HG02571 (cell line): ENCODE results near the gene CTSD.
"Not testable (repeated sequence)": the region's sequence is repeated elsewhere in the genome, so short reads cannot be mapped to it uniquely, and the experiment has no call there.

Experiments
- ATAC-seq: cut with Tn5 transposase; IDR thresholded peaks from one replicate; pipeline ENCODE4 v1.9.1; 2021; ENCODE audit warnings: mild to moderate bottlenecking, moderate library complexity; ENCODE audit not compliant: unreplicated experiment

CTSD gene

DNA sequence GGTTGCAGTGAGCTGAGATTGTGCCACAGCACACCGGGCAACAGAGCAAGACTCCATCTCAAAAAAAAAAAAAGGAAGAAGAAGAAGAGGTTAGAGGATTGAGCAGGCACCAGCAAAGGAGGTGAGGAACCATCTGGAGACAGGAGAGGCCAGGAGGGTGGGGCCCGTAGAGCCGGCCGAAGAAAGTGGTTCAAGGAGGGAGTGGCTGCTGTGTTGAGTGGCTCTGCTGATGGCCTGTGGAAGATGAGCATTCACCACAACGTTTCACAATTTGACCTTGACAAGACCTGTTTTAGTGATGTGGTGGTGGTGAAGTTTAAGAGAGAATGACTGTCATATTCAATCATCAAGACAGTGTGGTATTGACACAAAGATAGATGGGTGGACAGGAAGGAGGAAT lies 6.8 kb upstream of the CTSD start:
- no peak for ATAC-seq

DNA sequence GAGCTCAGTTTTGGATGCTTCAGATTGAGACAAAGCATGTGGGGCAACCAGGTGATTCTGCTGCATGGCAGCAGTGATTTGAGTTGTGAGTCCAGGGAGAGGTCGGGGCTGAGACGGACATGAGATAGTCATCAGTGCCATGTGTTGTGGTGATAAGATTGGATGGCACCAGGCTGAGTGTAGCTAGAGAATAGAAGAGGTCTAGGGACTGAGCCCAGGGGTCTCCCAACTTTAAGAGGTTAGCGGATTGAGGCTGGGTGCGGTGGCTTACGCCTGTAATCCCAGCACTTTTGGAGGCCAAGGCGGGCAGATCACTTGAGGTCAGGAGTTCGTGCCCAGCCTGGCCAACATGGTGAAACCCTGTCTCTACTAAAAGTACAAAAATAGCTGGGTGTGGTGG lies 6.3 kb upstream of the CTSD start:
- no peak for ATAC-seq

DNA sequence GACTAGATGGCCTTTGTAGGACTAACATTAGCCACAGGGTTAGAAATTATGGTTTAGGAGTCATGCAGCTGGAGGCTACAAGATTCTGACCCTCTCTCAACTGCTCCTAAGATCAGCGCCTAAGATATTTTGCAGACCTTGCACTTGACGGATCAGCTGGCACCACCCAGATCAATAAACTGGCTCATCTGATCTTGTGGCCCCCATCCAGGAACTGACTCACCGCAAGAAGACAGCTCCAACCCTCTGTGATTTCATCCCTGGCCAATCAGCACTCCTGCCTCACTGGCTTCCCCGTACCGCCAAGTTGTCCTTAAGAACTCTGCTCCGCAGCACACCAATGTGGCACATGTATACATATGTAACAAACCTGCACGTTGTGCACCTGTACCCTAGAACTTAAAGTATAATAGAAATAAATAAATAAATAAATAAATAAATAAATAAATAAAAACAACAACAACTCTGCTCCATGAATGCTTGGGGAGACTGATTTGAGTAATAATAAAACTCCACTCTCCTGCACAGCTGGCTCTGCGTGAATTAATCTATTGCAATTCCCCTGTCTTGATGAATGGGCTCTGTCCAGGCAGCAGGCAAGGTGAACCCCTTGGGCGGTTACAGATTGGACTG lies 5.7 kb upstream of the CTSD start:
- ATAC-seq: not testable (repeated sequence)

DNA sequence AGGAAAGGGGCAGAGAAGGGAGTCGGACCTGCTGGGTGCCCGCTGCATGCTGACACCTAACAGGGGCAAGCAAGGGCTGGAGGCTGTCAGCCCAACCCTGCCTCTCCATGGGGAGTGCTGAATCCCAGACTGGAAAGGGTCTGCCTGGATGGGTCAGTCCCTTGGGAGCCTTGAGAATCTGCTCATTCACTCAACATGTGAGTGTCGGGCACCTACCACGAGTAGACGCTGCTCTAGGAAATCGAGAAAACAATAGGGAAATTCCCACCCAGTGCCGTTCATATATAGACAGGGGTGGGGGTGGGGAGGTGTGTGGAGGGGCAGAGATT lies 4.4 kb upstream of the CTSD start:
- no peak for ATAC-seq

DNA sequence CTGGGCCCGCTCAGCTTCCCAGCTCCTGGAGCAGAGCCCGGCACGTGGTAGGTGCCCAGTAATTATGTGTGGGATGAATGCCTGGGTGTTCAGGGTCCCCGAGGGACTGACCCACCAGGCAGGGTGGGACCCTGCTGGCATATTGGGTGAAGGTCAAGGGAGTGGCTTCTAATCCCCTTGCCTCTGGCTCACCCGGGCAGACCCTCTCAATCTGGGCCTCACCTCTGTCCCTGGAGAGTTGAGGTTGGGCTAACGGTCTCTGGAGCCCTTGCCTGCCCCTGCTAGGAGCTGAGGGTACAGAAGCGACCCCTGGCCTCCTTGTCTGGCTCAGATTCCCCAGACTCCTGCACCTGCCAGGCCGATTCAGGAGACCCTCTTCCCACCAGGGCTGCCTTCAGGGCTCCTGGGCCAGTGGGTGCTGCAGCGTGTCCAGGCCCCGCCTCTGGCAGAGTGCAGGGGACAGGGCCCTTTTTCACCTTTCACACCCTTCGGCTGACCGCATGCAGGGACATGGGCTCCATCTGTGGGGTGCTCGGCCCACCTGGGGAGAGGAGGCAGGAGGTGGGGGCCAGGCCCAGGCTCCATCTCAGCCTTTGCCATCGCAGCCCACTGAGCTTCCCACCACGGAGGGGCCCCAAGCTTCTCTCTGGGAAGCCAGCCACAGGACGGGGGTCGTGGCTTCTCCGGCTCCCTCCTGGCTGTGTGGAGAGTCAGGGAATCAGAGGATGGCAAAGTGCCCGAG lies 3.8 kb upstream of the CTSD start:
- no peak for ATAC-seq

DNA sequence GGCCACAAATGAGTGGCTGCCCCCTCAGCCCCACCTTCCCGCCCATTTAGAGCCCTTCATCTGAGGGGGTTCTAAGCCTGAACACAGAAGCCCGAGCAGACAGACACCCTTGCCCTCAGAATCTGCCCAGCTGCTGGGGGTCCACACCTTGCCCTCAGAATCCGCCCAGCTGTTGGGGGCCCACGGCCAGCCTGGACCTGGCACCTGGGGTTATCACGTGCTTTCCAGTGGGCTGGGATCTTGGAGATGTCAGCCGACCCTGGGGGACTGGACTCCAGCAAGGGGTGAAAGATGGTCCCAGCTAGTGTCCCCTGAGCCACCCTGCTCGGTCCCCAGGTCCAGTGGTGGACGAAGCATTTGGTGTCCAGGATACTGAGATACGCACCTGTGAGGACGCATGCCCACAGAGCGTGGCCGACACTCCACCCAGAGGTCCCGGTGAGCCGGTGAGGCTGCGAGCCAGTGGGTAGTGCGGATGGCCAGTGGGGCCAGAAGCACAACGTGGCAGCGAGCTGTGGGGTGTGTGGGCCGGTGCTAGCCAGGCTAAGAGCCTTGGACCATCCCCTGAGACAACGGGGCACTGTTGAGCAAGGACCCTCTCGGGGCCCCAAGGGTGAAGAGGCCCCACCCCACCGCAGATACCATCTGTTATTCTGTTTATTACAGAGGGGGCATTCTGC lies 3.1 kb upstream of the CTSD start:
- no peak for ATAC-seq

DNA sequence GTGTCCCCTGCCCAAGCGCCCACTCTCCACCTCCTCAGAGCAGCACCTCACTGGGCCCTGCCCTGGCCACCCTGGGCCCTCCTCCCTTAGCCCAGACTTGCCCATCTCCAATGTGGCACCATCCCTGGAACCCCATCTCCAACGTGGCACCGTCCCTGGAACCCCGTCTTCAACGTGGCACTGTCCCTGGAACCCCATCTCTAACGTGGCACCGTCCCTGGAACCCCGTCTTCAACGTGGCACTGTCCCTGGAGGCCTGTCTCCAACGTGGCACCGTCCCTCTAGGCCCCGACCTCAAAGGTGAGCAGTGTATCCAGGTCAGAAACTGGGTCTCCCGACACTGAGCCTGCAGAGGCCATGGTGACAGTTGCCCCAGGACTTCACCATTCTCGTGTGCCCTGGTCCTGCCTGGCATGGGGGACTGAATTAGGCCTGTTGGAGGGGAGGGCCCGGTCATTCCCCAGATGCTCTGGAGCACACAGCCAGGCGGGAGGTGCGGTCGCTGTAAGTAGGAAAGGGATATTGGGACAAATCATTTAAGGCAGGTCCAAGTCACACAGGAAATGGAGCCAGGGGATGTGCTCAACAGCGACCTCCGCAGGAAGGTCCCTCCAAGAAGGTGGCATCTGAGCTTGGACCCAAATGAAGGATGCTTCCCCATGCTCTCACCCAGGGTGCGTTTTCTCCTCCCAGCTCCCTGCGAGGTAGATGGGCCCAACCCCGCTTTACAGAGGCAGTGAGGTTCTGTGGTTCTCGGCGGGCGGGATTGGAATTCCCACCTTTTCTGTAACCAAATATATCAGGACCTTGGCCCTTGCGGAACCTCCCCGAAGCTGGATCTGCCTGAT lies 2.4 kb upstream of the CTSD start:
- ATAC-seq: no peak

DNA sequence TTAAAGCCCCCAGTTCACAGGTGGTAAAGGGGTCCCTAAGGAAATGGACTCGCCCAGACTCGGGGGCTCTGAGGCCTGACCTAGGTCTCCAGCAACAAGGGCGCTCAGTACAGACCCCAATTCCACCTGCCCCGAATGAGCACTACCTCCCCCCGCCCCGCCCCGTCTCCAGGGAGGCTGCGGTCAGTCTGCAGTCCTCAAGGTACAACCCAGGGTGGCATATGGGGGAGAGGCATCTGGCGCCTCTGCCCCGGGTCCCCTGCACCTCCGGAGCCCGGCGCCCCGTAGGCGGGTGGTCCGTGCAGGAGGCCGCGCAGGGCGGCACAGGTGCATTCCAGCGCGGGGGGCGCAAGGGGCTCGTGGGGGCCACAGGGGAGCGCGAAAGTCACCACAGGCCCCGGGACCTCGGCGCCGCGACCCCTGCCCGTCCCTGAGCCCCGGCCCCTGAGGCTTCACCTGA lies 361 bp downstream of the CTSD start:
- ATAC-seq: peak; percentile 19

DNA sequence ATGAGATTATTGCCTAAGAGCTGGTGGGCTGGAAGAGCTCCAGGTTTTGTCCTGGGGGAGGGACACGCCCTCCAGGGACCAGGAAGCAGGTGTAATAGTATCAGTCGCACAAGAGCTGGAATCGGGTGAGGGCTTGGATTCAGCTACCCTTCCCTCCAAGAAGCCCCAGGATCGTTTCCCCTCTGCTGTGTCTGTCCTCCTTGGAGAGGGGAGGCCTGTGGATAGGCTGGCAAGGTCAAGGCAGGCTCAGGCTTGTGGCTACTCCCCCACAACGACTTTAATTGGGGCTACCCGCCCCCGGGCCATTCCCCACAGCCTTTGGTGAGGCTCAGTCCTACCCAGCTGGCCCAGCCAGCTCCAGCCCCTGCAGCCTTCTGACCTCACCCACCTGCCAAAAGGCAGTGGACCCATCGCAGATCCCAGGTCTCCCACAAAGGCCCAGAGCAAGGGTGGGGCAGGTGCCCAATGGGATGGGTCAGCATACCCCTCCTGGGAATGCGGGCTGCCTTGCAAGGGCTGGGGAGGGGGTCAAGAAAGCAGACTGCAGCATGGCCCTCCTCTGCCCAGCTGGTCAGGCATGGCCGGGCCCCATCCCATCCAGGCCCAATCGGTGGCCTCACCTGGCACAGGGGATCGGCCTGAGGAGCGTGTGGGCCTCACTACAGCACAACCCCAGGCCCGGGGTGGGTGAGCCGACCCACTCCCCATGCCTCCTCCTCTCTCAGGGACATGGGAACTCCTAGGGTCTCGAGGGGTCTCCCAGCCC lies 1.0 kb downstream of the CTSD start:
- no peak for ATAC-seq

DNA sequence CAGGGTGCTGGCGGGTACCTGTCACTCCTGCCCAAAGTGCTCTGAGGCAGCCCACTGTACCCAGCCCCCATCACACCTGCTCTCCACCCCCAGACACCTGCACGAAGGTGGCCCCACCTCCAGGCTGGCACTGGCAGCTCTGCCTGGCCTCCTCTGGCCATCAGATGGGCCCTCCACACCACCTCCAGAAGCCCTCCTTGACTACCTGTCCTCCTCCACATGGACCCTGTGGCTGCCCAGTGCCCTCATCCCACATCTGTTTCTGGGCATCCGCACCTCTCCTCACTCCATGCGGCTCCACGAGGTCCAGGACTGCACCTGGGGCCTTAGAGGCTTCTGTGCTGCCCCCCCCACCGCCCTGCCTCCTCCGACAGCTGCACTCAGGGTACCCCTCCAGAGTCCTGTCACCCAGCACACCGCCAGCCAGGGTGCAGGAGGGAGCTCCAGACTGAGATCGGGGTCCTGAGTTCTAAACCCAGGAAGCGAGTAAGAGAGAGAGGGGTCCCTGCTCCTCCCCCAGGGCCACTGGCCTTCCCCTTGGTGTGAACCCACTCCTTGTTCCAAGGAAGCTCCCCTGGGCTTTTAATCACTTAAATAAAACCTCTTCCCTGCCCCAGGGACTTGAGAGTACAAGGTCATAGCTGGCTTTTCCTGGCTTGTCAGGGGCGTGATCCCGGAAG lies 1.7 kb downstream of the CTSD start:
- ATAC-seq: no peak

DNA sequence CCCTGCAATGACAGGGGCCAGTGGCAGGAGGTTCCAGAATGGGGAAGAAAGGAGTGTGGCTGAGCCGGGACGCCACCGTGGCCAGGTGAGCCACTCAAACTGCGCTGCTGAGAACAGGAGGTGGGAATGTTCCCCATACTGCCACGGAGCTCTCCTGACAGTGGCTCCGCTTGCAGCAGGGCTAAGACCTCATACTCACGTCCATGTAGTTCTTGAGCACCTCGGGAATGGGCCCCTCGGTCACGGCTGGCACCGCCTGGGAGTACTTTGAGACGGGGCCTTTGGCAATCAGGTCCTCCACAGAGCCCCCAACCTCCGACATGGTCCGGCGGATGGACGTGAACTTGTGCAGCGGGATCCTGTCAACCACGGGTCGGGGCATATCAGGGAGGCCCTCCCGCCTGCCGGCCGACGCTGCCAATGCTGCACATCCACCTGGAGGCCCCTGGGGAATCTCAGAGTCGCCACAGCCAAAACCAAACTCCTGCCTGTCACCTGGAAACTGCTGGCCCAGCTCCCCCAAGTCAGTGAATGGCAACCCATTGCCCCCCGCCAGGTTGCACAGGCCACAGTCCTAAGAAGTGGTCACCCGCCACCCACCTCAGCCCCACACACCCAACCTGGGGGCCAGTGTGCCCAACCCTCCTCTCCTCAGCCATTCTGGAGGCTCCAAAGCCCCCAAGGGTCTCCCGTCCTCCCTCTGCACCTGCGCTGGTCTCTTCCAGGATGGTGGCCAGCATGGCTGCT lies 2.4 kb downstream of the CTSD start:
- no peak for ATAC-seq

DNA sequence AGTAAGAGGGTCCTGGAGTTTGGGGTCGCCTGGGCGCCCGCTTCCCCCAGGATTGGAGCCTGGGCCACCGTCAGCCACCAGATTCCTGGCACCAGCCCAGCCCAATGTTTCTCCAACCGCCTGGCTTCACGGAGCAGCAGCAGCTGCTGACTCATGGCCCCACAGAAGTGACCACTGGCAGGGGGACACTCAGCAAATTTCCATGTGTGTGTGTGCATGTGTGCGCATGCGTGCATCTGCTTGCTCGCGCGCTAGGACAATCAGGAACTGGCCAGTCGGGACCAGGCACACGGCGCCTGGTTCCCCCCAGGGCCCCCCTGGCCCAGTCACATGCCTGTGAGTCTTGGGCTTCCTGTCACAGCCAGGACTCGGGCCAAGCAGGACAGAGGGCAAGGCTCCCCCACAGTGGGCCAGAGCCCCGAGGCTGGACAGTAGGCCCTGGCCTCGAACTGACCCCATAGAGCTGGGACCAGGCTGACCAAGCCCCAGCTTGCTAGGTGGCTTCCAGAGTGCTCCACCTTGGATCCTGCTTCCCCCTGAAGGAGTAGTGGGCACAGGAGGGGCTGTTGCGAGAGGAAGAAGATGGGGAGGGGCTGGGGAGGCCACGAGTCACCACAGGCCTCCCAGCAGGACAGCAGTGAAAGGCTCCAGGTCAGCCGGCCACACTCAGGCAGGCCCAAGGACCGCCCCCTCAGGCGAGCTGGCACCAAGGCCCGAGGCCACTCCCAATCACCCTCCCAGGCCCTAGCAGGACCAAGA lies 3.2 kb downstream of the CTSD start:
- no peak for ATAC-seq

DNA sequence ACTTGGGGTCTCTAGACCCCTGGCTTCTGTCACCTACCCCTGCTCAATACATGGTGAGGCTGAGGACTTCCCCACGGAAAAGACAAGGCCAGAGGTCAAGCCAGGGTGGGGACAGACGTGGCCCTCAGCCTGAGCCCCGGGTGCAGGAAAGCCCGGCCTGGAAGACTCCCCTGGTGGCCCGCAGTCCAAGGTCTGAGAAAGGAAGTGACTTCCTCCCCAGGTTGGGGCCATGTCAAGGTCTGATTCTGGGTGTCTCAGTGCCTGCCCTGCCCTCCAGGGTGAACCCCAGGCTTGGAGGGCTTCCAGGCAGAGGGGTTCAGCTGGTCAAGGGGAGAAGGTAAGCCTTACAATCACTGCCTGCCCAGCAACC lies 3.9 kb downstream of the CTSD start:
- ATAC-seq: no peak

DNA sequence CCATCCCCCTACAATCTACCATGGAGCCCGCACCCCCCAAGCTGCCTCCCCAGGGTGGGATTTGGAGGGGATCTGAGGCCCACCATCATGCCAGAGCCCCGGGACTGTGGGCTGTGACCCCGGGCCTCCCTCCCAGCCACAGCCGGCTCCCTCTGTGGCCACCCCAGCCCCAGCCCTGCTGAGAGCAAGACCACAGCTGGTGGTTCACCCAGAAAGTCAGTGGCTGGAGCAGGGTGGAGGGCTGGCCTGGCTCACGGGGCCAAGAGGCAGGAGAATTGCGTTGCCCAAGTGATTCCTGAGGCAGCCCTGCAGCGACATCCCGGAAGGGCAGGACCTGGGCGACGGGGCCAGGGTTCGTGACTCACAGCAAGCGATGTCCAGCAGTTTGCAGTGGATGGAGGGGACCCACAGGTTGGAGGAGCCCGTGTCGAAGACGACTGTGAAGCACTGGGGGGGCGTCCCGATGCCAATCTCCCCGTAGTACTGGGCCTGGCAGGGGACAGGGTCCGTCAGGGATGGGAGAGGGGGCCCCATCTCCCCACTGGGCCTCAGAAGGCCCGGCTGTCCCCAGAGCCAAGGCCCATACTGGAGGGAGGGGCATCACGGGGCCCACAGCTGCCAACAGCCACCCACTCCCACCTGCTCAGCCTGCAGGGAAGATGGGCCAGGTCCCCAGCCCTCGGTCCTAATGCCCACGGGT lies 4.4 kb downstream of the CTSD start:
- ATAC-seq: no peak

DNA sequence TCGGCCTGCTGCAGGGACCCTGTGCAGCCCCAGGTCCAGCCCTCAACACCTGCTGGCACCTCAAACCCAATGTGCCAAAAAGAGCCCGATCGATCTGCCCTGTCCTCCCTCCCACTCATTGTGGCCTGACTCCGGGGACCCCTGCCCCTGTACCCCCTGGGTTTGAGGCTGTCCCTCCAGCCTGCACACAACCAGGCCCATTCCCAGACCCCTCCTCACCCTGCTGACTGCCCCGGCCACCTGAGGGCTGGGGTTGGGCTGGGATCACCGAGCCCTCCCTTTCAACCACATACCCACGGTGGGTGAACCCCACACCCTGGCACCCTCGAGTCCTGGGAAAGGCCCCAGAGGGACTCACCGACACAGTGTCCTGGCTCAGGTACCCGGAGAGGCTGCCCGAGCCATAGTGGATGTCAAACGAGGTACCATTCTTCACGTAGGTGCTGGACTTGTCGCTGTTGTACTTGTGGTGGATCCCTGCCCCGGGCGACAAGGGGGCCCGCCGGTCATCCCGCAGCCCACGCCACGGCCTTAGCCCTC lies 5.0 kb downstream of the CTSD start:
- ATAC-seq: no peak

DNA sequence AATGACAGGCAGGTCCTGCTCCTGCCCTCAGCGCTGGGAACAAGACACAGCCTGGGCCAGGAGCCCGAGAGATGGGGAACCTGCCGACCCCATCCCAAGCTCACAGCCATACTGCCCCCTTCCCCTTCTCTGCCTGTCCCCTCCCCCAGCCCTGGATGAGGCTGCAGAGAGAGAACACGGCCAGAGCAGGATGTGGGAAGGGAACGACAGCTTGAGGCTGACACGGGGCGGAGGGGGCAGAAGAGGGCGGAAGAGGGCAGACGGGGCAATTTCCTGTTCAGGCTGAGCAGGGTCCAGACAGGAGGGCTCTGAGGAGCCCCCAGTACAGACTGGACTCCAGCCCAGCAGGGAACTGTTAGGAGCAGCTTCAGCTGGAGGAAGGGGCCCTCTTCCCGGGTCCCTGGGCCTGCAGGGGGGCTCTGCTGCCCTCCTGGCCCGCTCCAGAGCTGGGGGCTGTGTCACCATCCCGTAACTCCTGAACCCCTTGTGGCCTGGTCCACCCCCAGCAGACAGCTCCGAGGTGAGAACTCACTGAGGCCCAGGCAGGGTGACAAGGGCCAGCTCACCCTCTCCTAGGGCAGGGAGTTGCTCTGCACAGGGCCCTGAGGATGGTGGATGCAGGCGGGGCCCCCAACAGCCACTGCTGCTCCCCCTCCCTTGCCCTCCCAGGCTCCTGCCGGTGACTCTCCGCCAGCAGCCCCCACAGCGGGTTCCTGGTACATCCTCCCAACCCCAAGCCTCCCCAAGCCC lies 5.7 kb downstream of the CTSD start:
- no peak for ATAC-seq
